HG03064 (cell line): ENCODE results near the gene CPVL.

Experiments
- ATAC-seq: cut with Tn5 transposase; IDR thresholded peaks from one replicate; pipeline ENCODE4 v1.9.1; 2021; ENCODE audit warnings: low read depth; ENCODE audit not compliant: unreplicated experiment

CPVL gene

GRCh38 chr7:28954946-28955345, 191.4 kb downstream of the CPVL start:
- no peak for ATAC-seq

GRCh38 chr7:28954471-28954870, 191.9 kb downstream of the CPVL start:
- ATAC-seq, result no peak

GRCh38 chr7:28953633-28954032, 192.7 kb downstream of the CPVL start:
- no peak for ATAC-seq
